Astrocyte (in vitro differentiated cells and primary cell): Measurements from ENCODE around the gene COA1.

ENCODE experiments used
- EZH2 ChIP-seq: IDR thresholded peaks from 2 replicates; pipeline ENCODE4 v1.6.1; 2012; ENCODE audit warnings: mild to moderate bottlenecking, low read length, inconsistent platforms; ENCODE audit not compliant: insufficient read depth
- TF ChIP-seq, protein P1 (sequence below): IDR thresholded peaks from 2 replicates; pipeline ENCODE4 v1.5.1; 2011; ENCODE audit warnings: low read depth, mild to moderate bottlenecking, inconsistent platforms, low read length, moderate library complexity; ENCODE audit not compliant: insufficient read depth

DNA sequence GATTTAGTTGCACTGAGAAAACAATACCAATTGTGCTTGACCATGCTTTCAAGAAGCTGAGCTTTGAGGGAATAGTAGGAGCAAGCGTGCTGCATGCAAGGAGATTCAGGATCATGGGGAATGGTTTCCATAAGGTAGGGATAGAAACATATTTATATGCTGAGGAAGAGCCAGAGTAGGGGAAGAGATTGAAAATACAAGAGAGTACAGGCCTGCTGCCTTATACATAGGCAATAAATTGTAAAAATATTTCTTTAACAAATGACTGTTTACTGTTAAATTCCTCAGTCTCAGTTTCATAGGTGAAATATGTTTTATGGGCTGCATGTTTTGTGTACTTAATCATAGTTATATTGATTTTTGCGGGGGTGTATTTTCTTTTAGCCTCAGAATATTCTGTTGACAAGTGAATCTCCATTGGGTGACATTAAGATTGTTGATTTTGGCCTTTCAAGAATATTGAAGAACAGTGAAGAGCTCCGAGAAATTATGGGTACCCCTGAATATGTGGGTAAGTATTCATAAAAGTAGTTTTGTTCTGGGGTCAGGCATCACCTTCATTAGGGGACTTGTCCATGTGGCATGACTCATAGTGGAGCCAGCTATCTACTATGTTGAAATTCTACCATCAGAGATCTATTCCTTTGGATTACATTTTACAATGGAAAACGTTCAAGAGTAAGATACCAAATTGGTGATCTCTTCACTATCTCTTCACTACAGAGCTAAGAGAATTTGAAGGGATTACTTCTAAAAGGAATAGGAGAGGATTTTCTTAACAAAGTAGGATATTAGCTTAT is 109.9 kb downstream of the COA1 start:
- TF ChIP-seq, protein P1, sequence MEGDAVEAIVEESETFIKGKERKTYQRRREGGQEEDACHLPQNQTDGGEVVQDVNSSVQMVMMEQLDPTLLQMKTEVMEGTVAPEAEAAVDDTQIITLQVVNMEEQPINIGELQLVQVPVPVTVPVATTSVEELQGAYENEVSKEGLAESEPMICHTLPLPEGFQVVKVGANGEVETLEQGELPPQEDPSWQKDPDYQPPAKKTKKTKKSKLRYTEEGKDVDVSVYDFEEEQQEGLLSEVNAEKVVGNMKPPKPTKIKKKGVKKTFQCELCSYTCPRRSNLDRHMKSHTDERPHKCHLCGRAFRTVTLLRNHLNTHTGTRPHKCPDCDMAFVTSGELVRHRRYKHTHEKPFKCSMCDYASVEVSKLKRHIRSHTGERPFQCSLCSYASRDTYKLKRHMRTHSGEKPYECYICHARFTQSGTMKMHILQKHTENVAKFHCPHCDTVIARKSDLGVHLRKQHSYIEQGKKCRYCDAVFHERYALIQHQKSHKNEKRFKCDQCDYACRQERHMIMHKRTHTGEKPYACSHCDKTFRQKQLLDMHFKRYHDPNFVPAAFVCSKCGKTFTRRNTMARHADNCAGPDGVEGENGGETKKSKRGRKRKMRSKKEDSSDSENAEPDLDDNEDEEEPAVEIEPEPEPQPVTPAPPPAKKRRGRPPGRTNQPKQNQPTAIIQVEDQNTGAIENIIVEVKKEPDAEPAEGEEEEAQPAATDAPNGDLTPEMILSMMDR: no peak
- TF ChIP-seq EZH2: no peak
